GM18499 (cell line): ENCODE results near the gene PRM3.
A peak's percentile ranks its signal among the peaks of the same experiment; 100 is the strongest.

ENCODE experiments used
- ATAC-seq: cut with Tn5 transposase; IDR thresholded peaks from one replicate; pipeline ENCODE4 v1.9.1; 2021; ENCODE audit warnings: moderate number of reproducible peaks; ENCODE audit not compliant: insufficient read depth, unreplicated experiment

PRM3 gene

GRCh38 chr16:11231367-11231970 is 42.0 kb downstream of the PRM3 start:
- ATAC-seq = no peak

DNA sequence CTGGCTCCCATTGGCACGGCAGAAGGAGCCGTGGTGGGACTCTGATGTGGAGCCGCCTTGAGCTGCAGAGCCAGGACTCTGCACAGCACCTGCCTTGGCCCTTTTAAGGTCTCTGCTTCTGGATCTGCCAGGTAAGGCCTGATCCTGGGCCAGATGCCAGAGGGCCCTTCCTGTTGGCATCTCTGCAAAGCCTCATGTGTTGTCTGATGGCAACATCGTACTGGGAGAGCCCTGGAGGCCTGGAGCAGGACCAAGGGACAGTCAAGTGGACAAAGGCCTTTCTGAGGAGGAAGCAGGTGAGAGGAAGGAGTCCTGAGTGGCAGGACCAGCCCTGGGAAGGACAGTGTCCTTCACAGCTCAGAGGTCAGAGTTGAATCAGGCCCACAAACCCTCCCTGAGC is 43.5 kb downstream of the PRM3 start:
- no peak for ATAC-seq

- ATAC-seq = no peak
These were observed 44.0 kb downstream of the PRM3 start for GRCh38 chr16:11229432-11229831.

DNA sequence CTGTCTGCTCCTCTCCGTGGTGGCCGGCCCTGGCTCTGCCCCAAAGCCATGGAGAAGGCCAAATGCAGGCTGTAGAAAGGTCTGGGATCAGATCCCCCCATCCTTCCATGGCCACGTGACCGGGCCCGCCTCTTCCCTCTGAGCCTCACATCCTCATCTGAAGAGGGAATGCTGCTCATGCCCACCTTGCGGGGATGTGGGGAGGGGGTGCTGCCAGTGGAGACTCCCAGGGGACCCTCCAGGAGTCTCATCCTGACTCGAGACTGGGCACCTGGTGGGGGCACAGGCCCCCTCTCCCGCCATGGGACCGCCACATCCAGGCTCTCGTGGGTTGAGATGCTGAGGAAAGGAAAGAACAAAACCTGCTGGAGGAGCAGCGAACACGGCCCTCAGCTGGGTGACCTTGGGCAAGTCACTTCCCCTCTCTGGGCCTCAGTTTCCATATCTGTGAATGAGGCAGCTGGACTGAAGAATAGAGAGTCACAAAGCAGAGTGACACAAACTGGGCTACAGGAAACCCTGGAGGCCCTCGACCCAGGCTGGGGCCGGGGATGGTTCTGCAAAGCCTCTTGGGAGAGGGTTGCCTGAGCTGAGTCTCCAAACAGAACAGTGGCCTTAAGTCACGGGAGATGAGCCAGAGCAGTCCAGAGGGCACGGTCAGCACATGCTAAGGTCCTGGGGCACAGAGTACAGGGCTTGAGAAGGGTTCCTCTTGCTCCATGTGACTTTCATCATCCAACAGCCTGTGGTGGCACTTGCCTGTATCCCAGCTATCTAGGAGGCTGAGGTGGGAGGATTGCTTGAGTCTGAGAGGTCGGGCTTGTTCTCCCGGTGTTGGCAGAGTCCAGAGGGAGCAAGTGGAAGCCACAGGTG is 47.5 kb downstream of the PRM3 start:
- no peak for ATAC-seq

DNA sequence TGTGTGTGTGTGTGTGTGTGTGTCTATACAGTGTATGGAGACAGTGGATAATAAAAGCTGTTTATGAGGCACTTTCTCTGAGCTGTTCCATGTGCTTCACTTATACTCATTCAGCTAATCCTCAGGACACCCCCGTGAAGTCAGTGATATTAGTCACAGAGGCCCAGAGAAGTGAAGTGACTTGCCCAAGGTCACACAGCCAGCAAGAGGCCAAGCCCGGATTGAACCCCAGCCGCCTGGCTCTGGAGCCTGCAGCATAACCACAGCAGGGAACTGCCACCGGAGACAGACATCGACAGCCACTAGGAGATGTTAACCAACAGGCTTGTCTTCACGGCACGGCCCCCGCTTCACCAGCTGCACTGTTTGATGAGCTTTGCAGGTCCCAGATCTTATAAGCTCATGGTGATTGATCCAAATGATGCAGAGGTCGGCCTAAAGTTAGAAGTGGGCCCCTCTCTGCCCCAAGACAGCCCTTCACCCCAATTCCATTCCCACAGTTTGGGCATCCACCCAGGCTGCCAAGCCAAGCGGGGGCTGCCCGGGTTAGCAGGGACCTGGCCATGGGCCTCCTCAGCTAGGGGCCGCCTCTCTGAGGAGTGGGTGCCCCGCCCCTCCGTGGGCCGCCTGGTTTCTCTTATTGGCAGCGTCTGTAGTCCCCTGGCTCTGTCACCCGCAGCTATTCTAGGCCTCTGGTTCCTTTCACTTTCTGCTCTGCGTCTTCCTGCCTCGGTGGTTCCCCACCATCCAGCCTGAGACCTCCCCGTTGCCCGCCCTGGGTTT is 48.3 kb downstream of the PRM3 start:
- peak; percentile 75 for ATAC-seq

DNA sequence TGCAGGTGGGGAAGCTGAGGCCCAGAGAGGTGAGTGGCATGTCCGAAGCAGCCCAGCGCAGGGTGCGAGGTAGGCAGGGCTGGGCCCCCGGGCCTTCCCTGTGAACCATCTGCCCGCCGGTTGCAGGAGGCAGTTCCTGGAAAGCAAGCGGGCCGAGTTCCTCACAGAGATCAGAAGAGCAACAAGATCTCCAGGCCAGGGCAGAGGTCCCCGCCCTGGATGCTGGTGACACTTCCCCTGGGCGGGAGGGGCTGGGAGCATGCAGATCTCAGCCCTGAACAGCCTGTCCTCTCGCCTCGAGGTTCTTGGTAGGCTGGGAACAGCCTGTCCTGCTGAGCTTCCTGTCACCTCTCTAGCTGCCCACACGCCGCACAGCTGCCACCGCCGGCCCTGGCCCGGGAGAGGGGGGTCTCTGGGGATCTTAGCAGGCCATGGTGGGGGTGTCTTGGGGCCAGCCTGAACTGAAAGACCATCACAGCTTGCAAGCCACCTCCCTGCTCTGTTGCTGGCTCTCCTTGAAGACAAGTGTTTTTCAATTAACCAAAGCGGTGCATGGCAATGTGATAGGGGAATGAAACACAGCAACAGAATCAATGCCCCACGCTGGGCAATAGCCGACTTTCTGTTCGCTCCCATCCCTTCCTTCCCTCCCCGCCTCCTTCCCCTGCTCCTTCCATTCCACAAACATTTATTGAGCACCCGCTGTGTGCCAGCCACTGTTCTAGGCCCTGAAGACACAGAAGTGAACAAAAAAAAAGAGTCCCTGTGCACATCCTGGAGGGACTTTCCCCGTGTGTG is 49.1 kb downstream of the PRM3 start:
- ATAC-seq = no peak
